ENCODE measurements around the gene ACKR3.

The ACKR3 gene

GRCh38 chr2:236631856-236632291 is 62.2 kb downstream of the ACKR3 start:
- no peak for DNase-seq (ENCODE audit: low read depth)
